ENCODE measurements around the gene RNF208. TPM values are rescaled to one million over a fixed set of nuclear protein-coding genes. Genes with fewer than 3 reads are reported as not detected.

Gene RNF208
- total and polyA plus RNA-seq, 9 of the 15 experiments (the other 6 are each of a cell fraction or from before 2014, with no cell fraction given): 0.15 to 6.9 (median 0.50) TPM; not detected in 2

DNA sequence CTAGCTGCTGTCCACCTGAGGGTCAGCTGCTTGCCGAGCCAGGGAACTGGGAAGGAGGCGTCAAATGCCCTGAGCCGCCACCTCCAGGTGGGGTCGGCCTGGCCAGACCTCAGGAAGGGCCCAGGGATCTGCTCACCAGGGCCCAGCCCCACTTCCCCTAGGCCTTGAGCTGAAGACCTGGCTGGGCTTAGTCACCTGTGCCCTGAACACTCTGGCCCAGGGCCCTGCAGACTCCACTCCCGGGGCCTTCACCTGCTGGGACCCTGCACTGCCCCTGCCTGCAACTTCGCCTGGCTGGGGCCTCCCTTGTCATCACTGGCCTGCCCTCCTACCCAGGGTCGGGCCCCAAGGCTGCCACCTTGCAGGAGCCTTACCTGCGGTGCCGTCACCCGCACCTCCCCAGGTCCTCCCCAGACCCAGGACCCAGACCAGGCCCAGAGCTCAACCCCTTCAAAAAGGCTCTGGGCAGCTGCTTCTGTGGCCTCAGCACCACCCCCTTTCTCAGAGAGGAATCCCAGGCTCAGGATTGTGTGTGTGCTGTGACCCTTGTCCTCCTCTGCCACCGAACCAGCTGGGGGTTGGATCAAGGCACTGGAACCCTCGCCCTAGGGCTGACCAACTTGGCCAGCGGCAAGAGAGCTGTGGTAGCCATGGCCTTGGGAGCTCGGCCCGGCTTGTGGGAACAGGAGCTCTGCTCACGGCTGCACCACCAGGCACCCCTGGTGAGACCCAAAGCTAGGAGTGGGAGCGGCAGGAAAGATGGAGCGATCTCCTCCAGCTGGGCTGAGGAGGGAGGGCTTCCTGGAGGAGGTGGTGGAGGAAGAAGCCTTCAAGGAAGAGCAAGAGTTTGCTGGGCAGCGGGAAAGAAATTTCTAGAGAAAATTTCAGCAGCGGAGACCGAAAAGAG, 31.9 kb upstream of the RNF208 start (continued):
- no peak for TF ChIP-seq TGIF2 (CRISPR knock-in tag; IDR thresholded peaks at IDR 0.05)
- no peak for TF ChIP-seq HNRNPK (IDR thresholded peaks at IDR 0.05; ENCODE audit: low read depth, low read length, poor library complexity, severe bottlenecking)
- TF ChIP-seq ETV1 (tag; conservative IDR thresholded peaks at IDR 0.05; ENCODE audit: low read depth): 0 out of 2 replicates have a peak, but pooled peaks have one; percentile 19
- TF ChIP-seq NR1H2 (CRISPR knock-in tag; IDR thresholded peaks at IDR 0.05): no peak
- TF ChIP-seq POLR3G (IDR thresholded peaks at IDR 0.05; ENCODE audit: extremely low read depth, insufficient read length, insufficient replicate concordance): no peak
- no peak for TF ChIP-seq DPF2 (IDR thresholded peaks at IDR 0.05)
- TF ChIP-seq PTBP1 (IDR thresholded peaks at IDR 0.05; ENCODE audit: low read depth, low read length): 0 out of 2 replicates have a peak, but pooled peaks have one; percentile 72
- TF ChIP-seq ZNF766 (CRISPR knock-in tag; conservative IDR thresholded peaks at IDR 0.05): no peak

Data from K562 (cell line).